IPS-18a (cell line): ENCODE results near the gene TEX13D.

Source experiments
- H3K27ac ChIP-seq: one replicate; pipeline ENCODE4 v1.5.1; 2013; ENCODE audit warnings: low read length
- H3K27me3 ChIP-seq: one replicate; pipeline ENCODE4 v1.6.1; 2013; ENCODE audit warnings: mild to moderate bottlenecking, low read length; ENCODE audit not compliant: control insufficient read depth, insufficient read depth
- H3K36me3 ChIP-seq: one replicate; pipeline ENCODE4 v1.6.1; 2013; ENCODE audit warnings: low read depth, low read length; ENCODE audit not compliant: control insufficient read depth
- H3K4me1 ChIP-seq: one replicate; pipeline ENCODE4 v1.6.1; 2013; ENCODE audit warnings: low read depth, low read length; ENCODE audit not compliant: control insufficient read depth
- H3K4me3 ChIP-seq: one replicate; pipeline ENCODE4 v1.5.1; 2013; ENCODE audit warnings: low read length
- H3K9ac ChIP-seq: one replicate; pipeline ENCODE4 v1.6.1; 2013; ENCODE audit warnings: mild to moderate bottlenecking, low read length, moderate library complexity
- H3K9me3 ChIP-seq: one replicate; pipeline ENCODE4 v1.6.1; 2013; ENCODE audit warnings: low read depth, low read length; ENCODE audit not compliant: control insufficient read depth

The TEX13D gene

GRCh38 chrX:124358800-124359383 lies 26.4 kb downstream of the TEX13D start:
- H3K27ac ChIP-seq: no peak overlapping the region
- H3K36me3 ChIP-seq: no peaks in the 10 kb centered on the region
- no peaks in the 10 kb centered on the region for H3K4me1 ChIP-seq
- no peak overlapping the region for H3K4me3 ChIP-seq
- peaks cover 4% of the 10 kb centered on the region for H3K9me3 ChIP-seq
- no peaks in the 10 kb centered on the region for H3K27me3 ChIP-seq
- H3K9ac ChIP-seq: no peak overlapping the region

GRCh38 chrX:124362072-124362471 lies 29.6 kb downstream of the TEX13D start:
- Histone ChIP-seq H3K4me1 (no peaks in the 10 kb centered on the region), H3K27me3 (no peaks in the 10 kb centered on the region), H3K9me3 (peaks cover 10% of the 10 kb centered on the region), H3K9ac (no peak overlapping the region), H3K4me3 (no peak overlapping the region), H3K36me3 (no peaks in the 10 kb centered on the region), H3K27ac (no peak overlapping the region)

GRCh38 chrX:124362761-124363160 lies 30.3 kb downstream of the TEX13D start:
- Histone ChIP-seq H3K9ac (no peak overlapping the region), H3K36me3 (no peaks in the 10 kb centered on the region), H3K27me3 (no peaks in the 10 kb centered on the region), H3K4me3 (no peak overlapping the region), H3K4me1 (no peaks in the 10 kb centered on the region), H3K27ac (no peak overlapping the region), H3K9me3 (peaks cover 13% of the 10 kb centered on the region)

GRCh38 chrX:124369722-124370121 lies 37.3 kb downstream of the TEX13D start:
- no peaks in the 10 kb centered on the region for H3K27me3 ChIP-seq
- no peaks in the 10 kb centered on the region for H3K4me1 ChIP-seq
- no peak overlapping the region for H3K9ac ChIP-seq
- no peak overlapping the region for H3K4me3 ChIP-seq
- H3K9me3 ChIP-seq: peaks cover 30% of the 10 kb centered on the region
- H3K27ac ChIP-seq: no peak overlapping the region
- H3K36me3 ChIP-seq: no peaks in the 10 kb centered on the region

DNA sequence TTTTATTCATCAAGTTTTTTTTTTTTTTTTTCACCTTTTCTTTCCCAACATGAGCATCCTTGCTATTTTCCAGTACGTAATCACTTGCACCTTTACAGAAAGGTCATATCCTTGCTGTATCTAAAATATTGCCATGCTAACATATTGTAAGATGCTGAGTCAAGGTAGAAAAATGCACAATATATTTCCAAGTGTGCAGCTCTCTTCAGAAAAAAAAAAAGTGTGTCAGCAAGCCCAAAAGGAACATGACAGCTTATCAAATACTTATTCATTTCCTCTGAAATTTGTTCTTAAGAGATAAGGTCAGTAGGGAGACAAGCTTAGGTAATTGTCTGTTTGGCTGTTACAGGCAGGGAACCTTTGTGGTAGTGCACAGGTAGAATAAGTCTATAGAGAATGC lies 40.9 kb downstream of the TEX13D start:
- Histone ChIP-seq H3K27me3 (no peaks in the 10 kb centered on the region), H3K9me3 (peaks cover 26% of the 10 kb centered on the region), H3K4me1 (no peaks in the 10 kb centered on the region), H3K27ac (no peak overlapping the region), H3K36me3 (no peaks in the 10 kb centered on the region), H3K9ac (no peak overlapping the region), H3K4me3 (no peak overlapping the region)

- Histone ChIP-seq H3K36me3 (no peaks in the 10 kb centered on the region), H3K4me1 (no peaks in the 10 kb centered on the region), H3K4me3 (no peak overlapping the region), H3K27me3 (no peaks in the 10 kb centered on the region), H3K27ac (no peak overlapping the region), H3K9ac (no peak overlapping the region), H3K9me3 (peaks cover 14% of the 10 kb centered on the region)
Measured at GRCh38 chrX:124378643-124379042, 46.2 kb downstream of the TEX13D start.

DNA sequence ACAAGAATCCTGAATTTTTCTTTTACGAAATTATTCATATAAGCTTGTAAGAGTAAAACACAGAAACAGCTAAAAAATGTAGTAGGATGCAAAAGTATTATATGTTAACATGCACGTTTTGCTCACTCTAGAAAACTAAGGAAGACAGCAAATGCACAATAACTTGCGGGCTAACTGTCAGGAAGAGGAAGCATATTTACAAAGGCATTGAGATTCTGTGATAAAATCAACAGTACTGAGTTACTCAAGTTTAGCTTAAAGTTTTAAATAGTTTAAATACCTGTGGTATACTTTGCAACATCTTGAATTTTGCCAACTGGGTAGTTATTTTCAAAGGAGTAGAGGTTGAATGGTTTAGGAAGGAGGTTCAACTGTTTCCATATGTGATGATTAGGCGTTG lies 50.9 kb downstream of the TEX13D start:
- Histone ChIP-seq H3K9ac (no peak overlapping the region), H3K9me3 (peaks cover 12% of the 10 kb centered on the region), H3K27me3 (no peaks in the 10 kb centered on the region), H3K36me3 (no peaks in the 10 kb centered on the region), H3K4me1 (no peaks in the 10 kb centered on the region), H3K27ac (no peak overlapping the region), H3K4me3 (no peak overlapping the region)

GRCh38 chrX:124386401-124386800 lies 53.9 kb downstream of the TEX13D start:
- Histone ChIP-seq H3K27me3 (no peaks in the 10 kb centered on the region), H3K4me1 (no peaks in the 10 kb centered on the region), H3K27ac (no peak overlapping the region), H3K36me3 (no peaks in the 10 kb centered on the region), H3K4me3 (no peak overlapping the region), H3K9me3 (peaks cover 12% of the 10 kb centered on the region), H3K9ac (no peak overlapping the region)
